Brain microvascular endothelial cell (primary cell): ENCODE results near the gene NTPCR.

Experiments
- DNase-seq: peaks from one replicate; pipeline ENCODE4 v3.0.0-alpha.2; 2020
- H3K27ac ChIP-seq: fragments of 250-450 bp; sonication (Bioruptor Pico); 2 replicates; pipeline ENCODE4 v1.5.1; 2020; ENCODE audit warnings: mild to moderate bottlenecking, moderate library complexity
- H3K27me3 ChIP-seq: fragments of 250-450 bp; sonication (Bioruptor Pico); replicated peaks from 2 replicates; pipeline ENCODE4 v1.5.1; 2020; ENCODE audit warnings: mild to moderate bottlenecking
- H3K36me3 ChIP-seq: fragments of 250-450 bp; sonication (Bioruptor Pico); replicated peaks from 2 replicates; pipeline ENCODE4 v1.5.1; 2020; ENCODE audit warnings: mild to moderate bottlenecking
- H3K4me3 ChIP-seq: 2 replicates; pipeline ENCODE4 v1.5.1; 2011; ENCODE audit warnings: low read depth, mild to moderate bottlenecking, control low read depth, low read length, moderate library complexity
- in situ Hi-C: cut with HindIII; loops from 2 replicates; pipeline ENCODE4 v1.10.0; 2017; ENCODE audit warnings: low sequenced_read_pairs, low pct_ligation_motif_present
- TF ChIP-seq, protein P1 (sequence below): IDR thresholded peaks from 2 replicates; pipeline ENCODE4 v1.5.1; 2011; ENCODE audit warnings: low read depth, mild to moderate bottlenecking, moderate library complexity, low read length, control low read depth, inconsistent platforms; ENCODE audit errors: missing control alignments

NTPCR gene

DNA sequence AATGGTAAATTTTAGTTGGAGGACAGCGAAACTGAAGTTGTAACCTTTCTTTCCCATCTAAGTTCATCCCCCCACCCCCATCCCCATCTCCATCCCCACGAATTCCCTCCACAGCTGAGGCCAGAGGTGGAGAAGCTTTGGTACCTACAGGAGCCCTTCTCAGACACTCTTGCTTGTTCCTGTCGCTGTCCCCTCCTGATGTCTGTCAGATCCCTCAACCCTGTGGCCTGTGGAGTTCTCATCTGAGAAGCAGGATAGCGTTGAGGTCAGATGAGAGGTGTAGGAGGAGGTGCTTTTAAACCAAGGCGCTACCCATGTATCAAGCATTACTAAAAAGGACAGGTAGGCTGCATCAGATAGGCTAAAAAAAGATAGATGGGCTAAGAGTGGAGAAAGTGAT, 769 bp downstream of the NTPCR start:
- Histone ChIP-seq H3K4me3 (peak overlapping the region; percentile 81), H3K27ac (no peak overlapping the region), H3K27me3 (no peaks in the 10 kb centered on the region), H3K36me3 (no peaks in the 10 kb centered on the region)
- in situ Hi-C loops = no loop called here
- TF ChIP-seq, protein P1, sequence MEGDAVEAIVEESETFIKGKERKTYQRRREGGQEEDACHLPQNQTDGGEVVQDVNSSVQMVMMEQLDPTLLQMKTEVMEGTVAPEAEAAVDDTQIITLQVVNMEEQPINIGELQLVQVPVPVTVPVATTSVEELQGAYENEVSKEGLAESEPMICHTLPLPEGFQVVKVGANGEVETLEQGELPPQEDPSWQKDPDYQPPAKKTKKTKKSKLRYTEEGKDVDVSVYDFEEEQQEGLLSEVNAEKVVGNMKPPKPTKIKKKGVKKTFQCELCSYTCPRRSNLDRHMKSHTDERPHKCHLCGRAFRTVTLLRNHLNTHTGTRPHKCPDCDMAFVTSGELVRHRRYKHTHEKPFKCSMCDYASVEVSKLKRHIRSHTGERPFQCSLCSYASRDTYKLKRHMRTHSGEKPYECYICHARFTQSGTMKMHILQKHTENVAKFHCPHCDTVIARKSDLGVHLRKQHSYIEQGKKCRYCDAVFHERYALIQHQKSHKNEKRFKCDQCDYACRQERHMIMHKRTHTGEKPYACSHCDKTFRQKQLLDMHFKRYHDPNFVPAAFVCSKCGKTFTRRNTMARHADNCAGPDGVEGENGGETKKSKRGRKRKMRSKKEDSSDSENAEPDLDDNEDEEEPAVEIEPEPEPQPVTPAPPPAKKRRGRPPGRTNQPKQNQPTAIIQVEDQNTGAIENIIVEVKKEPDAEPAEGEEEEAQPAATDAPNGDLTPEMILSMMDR = no peak
- DNase-seq = no peak

DNA sequence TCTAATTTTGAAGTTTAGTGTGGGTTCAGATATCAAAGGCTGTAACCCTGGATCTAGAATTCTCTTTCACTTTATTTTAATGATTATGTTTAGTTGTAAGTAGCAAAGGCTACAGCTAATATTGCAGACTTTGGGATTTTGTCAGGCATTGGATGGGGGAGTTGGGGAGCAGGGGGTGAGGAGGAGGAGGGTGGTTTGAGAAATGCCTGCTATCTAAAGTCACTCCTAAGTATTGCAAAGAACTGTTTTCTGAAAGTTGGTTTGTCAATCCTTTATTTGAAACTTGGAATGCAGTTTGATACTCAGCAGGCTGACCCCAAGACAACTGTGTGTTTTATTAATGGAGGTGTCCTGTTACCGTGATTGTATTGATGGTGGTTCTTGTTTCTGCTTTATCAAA, 1.2 kb downstream of the NTPCR start:
- Histone ChIP-seq H3K36me3 (no peaks in the 10 kb centered on the region), H3K27ac (no peak overlapping the region), H3K27me3 (no peaks in the 10 kb centered on the region), H3K4me3 (no peak overlapping the region)
- TF ChIP-seq, protein P1 = no peak
- in situ Hi-C loops = no loop called here
- DNase-seq = no peak

DNA sequence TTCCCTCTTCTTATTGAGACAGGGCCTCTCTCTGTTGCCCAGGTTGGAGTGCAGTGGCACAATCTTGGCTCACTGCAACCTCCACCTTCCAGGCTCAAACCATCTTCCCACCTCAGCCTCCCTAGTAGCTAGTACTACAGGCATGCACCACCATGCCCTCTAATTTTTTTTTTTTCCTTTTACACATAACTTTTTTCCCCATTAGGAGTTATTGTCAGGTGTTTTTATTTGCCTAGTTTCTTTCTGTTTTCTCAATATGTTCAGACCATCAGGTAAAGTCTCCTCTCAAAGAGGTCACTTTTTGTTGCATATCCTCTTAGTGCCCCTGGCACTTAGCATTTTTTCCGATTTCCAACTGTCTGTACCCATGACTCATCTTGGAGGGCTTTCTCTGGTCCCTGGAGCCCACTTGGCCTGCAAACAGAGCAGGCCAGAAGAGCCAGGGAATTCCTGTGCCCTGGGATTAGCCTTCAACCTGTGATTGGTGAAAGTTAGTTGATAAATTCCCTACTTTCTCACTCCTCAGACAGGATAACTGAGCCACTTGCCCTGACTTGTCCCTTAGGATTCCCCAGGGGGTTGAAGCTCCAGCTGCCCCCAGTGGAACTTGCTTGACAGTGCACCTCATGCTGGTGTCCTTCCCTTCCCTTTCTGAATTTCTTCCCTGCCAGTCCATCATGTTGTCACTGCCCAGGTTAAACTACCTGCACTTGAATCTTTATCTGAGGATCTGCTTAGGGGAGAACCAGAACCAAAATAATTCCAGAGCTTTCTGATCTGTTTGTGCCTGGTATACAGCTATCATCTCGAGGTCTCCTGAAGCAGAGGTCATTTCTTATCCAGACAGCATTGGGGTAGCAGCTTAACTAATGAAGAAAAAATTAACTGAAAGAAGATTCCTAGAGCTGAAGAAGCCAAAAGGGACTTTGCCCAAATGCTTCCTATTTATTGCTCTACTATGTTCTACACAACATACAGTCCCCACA, 2.4 kb downstream of the NTPCR start:
- no peak overlapping the region for H3K4me3 ChIP-seq
- no peaks in the 10 kb centered on the region for H3K27me3 ChIP-seq
- no peak overlapping the region for H3K27ac ChIP-seq
- H3K36me3 ChIP-seq = no peaks in the 10 kb centered on the region
- DNase-seq = peak; percentile 23
- in situ Hi-C loops = no loop called here
- TF ChIP-seq, protein P1 = peak; percentile 84

DNA sequence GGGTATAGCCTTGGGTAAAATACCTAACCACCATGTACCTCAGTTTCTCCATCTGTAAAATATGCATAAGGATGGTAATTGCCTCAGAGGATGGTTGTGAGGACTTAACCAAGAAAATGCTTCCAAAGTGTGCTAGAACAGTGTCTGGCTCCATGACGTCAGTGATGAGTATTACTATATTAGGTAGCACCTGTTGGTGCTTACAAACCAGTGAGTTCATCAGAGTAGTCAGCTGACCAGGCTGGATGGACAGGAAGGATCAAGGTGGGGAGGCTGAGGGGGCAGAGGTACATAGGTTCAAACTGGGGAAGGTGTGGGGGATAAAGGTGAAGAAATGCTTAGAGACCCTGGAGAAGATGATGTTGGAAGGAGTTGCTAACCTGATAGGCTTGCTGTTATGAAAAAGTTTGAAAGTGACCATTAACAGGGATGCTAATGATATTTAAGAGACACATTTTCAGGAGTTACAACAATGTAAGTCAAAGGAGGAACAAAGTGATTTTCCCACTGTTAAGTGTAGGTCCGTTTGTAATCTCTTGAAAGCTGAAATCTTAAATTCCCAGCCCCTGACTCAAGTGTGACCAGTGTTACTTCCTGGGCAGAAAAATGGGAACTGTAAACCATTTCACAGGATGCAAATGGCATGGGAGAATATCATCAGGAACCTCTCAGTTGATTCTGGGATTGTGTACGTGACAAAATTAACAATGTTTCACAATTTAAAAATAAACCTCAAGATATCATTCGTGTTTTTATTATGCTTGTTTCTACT, 4.4 kb downstream of the NTPCR start:
- no peaks in the 10 kb centered on the region for H3K27me3 ChIP-seq
- TF ChIP-seq, protein P1 = no peak
- no peak overlapping the region for H3K4me3 ChIP-seq
- H3K27ac ChIP-seq = no peak overlapping the region
- peak; percentile 20 for DNase-seq
- in situ Hi-C loops = no loop called here
- H3K36me3 ChIP-seq = no peaks in the 10 kb centered on the region

DNA sequence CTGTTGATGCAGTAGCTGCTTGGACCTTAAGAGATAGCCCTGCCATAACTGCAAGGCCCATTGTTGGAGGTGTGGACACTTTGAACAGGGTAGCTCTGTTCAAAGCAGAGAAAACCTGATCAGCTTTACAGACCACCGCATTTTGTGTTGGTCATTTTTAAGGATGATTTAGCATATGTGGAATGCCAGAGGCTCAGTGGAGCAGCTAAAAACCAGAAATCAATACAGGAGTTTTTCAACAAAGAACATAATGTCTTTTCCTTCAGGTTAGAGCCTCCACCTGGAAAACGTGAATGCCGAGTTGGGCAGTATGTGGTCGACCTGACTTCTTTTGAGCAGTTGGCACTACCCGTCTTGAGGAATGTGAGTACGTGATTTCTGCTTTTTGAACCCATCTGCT, 5.7 kb downstream of the NTPCR start:
- DNase-seq = no peak
- TF ChIP-seq, protein P1 = no peak
- in situ Hi-C loops = no loop called here
- H3K27ac ChIP-seq = no peak overlapping the region
- H3K36me3 ChIP-seq = no peaks in the 10 kb centered on the region
- no peaks in the 10 kb centered on the region for H3K27me3 ChIP-seq
- no peak overlapping the region for H3K4me3 ChIP-seq
